ENCODE measurements around the gene VSTM2B. TPM values are rescaled to one million over a fixed set of nuclear protein-coding genes. Genes with fewer than 3 reads are reported as not detected.

VSTM2B gene
- total and polyA plus RNA-seq, 4 donors, result not detected

DNA sequence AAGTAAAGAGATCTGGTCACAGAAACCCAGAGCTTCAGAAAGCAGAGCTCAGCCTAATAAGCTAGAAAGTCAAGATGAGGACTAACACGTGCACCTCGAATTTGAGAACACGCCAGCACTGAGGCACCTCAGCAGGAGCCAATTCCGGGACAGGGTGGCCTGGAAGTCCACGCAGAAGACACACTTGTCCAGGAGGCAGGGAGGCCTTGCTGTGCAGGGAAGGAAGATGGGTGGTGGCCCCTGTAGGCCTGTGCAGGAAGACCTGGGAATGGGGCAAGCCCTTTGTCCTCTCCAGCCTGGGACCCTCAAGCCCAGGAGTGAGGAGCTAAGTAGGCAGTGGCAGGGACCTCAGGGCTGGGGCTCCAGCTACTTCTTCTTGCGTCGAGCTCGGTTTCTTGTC is 16.3 kb upstream of the VSTM2B start:
- TF ChIP-seq GABPA (IDR thresholded peaks at IDR 0.05 in 1 of 2, conservative IDR thresholded peaks at IDR 0.05 in 1 of 2), result no peak
- WGBS, result 78% methylated on average over 8 of the region's 8 CpGs
- H3K36me3 ChIP-seq (ENCODE audit: control insufficient read depth in 4 of 4, insufficient read depth in 3 of 4, low read depth in 1 of 4, low read length in 3 of 4), result no peaks in the 10 kb centered on the region
- H3K4me1 ChIP-seq (ENCODE audit: control insufficient read depth in 4 of 4, insufficient read depth in 4 of 4, low read length in 3 of 4), result no peaks in the 10 kb centered on the region
- H3K9me3 ChIP-seq (ENCODE audit: control insufficient read depth in 4 of 4, low read length in 3 of 4), result no peaks in the 10 kb centered on the region
- no peaks in the 10 kb centered on the region for H3K27me3 ChIP-seq (ENCODE audit: control insufficient read depth in 4 of 4, insufficient read depth in 4 of 4, low read length in 3 of 4)
- no peak overlapping the region for H3K27ac ChIP-seq (ENCODE audit: low read depth in 1 of 2, low read length in 2 of 2)
- DNase-seq (ENCODE audit: low spot score), result no peak
- no peak overlapping the region for H3K9ac ChIP-seq (ENCODE audit: low read depth in 1 of 2, low read length in 2 of 2)
- no peak overlapping the region for H3K4me3 ChIP-seq (ENCODE audit: low read depth in 1 of 3, low read length in 3 of 3)

DNA sequence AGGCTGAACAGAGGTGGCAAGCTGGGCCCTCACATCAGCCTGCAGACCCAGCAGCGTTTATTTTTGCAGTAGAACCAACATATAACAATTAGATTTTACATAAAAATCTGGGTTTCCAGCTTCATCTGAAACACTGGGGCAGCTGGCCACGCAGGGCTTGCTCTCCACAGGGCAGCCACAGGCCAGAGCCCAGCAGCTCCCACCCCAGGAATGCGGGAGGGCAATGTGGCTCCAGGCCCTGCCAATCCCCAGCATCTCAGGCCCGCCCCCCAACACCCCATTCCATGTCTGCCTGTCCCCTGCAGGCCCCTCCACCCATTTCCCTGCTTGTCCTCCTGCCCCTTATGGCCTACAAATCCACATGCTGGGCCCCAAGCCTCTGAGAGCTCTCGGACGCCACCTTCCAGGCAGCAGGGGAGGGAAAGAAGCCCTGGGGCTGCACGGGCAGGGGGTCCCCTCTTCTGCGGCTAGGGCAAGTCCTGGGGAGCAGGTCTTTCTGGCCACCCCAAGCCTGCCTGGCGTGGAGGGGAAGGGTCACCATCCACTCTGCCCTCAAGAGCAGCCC is 15.0 kb upstream of the VSTM2B start:
- no peaks in the 10 kb centered on the region for H3K4me1 ChIP-seq (ENCODE audit: control insufficient read depth in 4 of 4, insufficient read depth in 4 of 4, low read length in 3 of 4)
- TF ChIP-seq FOXA1 (IDR thresholded peaks at IDR 0.05) (no peak), YY1 (IDR thresholded peaks at IDR 0.05) (no peak), HNF4A (conservative IDR thresholded peaks at IDR 0.05) (no peak)
- TF ChIP-seq, protein P1, sequence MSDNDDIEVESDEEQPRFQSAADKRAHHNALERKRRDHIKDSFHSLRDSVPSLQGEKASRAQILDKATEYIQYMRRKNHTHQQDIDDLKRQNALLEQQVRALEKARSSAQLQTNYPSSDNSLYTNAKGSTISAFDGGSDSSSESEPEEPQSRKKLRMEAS (IDR thresholded peaks at IDR 0.05), result no peak
- DNase-seq (ENCODE audit: low spot score), result no peak
- H3K9me3 ChIP-seq (ENCODE audit: control insufficient read depth in 4 of 4, low read length in 3 of 4), result no peaks in the 10 kb centered on the region
- no peaks in the 10 kb centered on the region for H3K36me3 ChIP-seq (ENCODE audit: control insufficient read depth in 4 of 4, insufficient read depth in 3 of 4, low read depth in 1 of 4, low read length in 3 of 4)
- 73% methylated on average over 9 of the region's 9 CpGs for WGBS
- no peak overlapping the region for H3K27ac ChIP-seq (ENCODE audit: low read depth in 1 of 2, low read length in 2 of 2)
- no peaks in the 10 kb centered on the region for H3K27me3 ChIP-seq (ENCODE audit: control insufficient read depth in 4 of 4, insufficient read depth in 4 of 4, low read length in 3 of 4)
- H3K4me3 ChIP-seq (ENCODE audit: low read depth in 1 of 3, low read length in 3 of 3), result no peak overlapping the region
- no peak overlapping the region for H3K9ac ChIP-seq (ENCODE audit: low read depth in 1 of 2, low read length in 2 of 2)

DNA sequence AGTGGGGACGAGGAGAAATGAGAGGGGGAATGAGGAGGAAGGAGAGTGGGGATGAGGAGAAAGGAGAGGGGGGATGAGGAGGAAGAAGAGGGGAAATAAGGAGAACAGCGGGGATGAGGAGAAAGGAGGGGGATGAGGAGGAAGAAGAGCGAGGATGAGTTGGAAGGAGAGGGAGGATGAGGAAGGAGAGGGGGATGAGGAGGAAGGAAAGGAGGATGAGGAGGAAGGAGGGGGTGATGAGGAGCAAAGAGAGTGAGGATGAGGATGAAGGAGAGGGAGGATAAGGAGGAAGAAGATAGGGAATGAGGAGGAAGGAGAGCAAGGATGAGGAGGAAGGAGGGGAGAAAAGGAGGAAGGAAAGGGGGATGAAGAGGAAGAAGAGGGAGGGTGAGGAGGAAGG is 14.0 kb upstream of the VSTM2B start:
- Histone ChIP-seq H3K4me3 (ENCODE audit: low read depth in 1 of 3, low read length in 3 of 3) (no peak overlapping the region), H3K9ac (ENCODE audit: low read depth in 1 of 2, low read length in 2 of 2) (no peak overlapping the region), H3K27ac (ENCODE audit: low read depth in 1 of 2, low read length in 2 of 2) (no peak overlapping the region), H3K36me3 (ENCODE audit: control insufficient read depth in 4 of 4, insufficient read depth in 3 of 4, low read depth in 1 of 4, low read length in 3 of 4) (no peaks in the 10 kb centered on the region), H3K4me1 (ENCODE audit: control insufficient read depth in 4 of 4, insufficient read depth in 4 of 4, low read length in 3 of 4) (no peaks in the 10 kb centered on the region), H3K9me3 (ENCODE audit: control insufficient read depth in 4 of 4, low read length in 3 of 4) (no peaks in the 10 kb centered on the region), H3K27me3 (ENCODE audit: control insufficient read depth in 4 of 4, insufficient read depth in 4 of 4, low read length in 3 of 4) (no peaks in the 10 kb centered on the region)
- WGBS, result 66% methylated on average over 3 of the region's 3 CpGs
- DNase-seq (ENCODE audit: low spot score), result no peak
- no peak for TF ChIP-seq RXRA (IDR thresholded peaks at IDR 0.05)
- no peak for TF ChIP-seq GABPA (IDR thresholded peaks at IDR 0.05 in 1 of 2, conservative IDR thresholded peaks at IDR 0.05 in 1 of 2)
- TF ChIP-seq SP1 (IDR thresholded peaks at IDR 0.05), result no peak
- TF ChIP-seq YY1 (IDR thresholded peaks at IDR 0.05), result no peak
- TF ChIP-seq TAF1 (conservative IDR thresholded peaks at IDR 0.05), result no peak
- no peak for TF ChIP-seq EGR1 (IDR thresholded peaks at IDR 0.05; ENCODE audit: low read depth in 2 of 2)

DNA sequence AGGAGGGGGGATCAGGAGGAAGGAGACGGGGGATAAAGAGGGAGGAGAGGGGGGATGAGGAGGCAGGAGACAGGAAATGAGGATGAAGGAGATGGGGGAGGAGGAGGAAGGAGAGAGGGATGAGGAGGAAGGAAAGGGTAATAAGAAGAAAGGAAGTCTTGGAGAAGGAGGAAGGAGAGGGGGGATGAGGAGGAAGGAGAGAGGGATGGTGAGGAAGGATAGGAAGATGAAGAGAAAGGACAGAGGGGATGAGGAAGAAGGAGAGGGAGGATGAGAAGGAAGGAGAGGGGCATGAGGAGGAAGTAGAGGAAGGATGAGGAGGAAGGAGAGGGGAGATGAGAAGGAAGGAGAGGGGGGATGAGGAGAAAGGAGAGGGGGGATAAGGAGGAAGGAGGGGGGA is 13.0 kb upstream of the VSTM2B start:
- H3K9ac ChIP-seq (ENCODE audit: low read depth in 1 of 2, low read length in 2 of 2), result no peak overlapping the region
- WGBS, result 41% methylated on average over 1 of the region's 1 CpG
- H3K36me3 ChIP-seq (ENCODE audit: control insufficient read depth in 4 of 4, insufficient read depth in 3 of 4, low read depth in 1 of 4, low read length in 3 of 4), result no peaks in the 10 kb centered on the region
- DNase-seq (ENCODE audit: low spot score), result no peak
- H3K27ac ChIP-seq (ENCODE audit: low read depth in 1 of 2, low read length in 2 of 2), result no peak overlapping the region
- H3K4me3 ChIP-seq (ENCODE audit: low read depth in 1 of 3, low read length in 3 of 3), result no peak overlapping the region
- no peaks in the 10 kb centered on the region for H3K9me3 ChIP-seq (ENCODE audit: control insufficient read depth in 4 of 4, low read length in 3 of 4)
- no peaks in the 10 kb centered on the region for H3K27me3 ChIP-seq (ENCODE audit: control insufficient read depth in 4 of 4, insufficient read depth in 4 of 4, low read length in 3 of 4)
- TF ChIP-seq, protein P2, sequence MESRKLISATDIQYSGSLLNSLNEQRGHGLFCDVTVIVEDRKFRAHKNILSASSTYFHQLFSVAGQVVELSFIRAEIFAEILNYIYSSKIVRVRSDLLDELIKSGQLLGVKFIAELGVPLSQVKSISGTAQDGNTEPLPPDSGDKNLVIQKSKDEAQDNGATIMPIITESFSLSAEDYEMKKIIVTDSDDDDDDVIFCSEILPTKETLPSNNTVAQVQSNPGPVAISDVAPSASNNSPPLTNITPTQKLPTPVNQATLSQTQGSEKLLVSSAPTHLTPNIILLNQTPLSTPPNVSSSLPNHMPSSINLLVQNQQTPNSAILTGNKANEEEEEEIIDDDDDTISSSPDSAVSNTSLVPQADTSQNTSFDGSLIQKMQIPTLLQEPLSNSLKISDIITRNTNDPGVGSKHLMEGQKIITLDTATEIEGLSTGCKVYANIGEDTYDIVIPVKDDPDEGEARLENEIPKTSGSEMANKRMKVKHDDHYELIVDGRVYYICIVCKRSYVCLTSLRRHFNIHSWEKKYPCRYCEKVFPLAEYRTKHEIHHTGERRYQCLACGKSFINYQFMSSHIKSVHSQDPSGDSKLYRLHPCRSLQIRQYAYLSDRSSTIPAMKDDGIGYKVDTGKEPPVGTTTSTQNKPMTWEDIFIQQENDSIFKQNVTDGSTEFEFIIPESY (IDR thresholded peaks at IDR 0.05), result no peak
- no peaks in the 10 kb centered on the region for H3K4me1 ChIP-seq (ENCODE audit: control insufficient read depth in 4 of 4, insufficient read depth in 4 of 4, low read length in 3 of 4)
